Central memory CD4-positive, alpha-beta T cell (primary cell): Measurements from ENCODE around the gene OR10G7.
"Not testable (repeated sequence)": the region's sequence is repeated elsewhere in the genome, so short reads cannot be mapped to it uniquely, and the experiment has no call there.

Experiments used
- DNase-seq: peaks from one replicate; pipeline ENCODE4 v3.0.0; 2022

OR10G7 gene

GRCh38 chr11:124039557-124039956 is 1.6 kb downstream of the OR10G7 start:
- DNase-seq = no peak

- no peak for DNase-seq
Measured at GRCh38 chr11:124036666-124037065, 4.5 kb downstream of the OR10G7 start.

DNA sequence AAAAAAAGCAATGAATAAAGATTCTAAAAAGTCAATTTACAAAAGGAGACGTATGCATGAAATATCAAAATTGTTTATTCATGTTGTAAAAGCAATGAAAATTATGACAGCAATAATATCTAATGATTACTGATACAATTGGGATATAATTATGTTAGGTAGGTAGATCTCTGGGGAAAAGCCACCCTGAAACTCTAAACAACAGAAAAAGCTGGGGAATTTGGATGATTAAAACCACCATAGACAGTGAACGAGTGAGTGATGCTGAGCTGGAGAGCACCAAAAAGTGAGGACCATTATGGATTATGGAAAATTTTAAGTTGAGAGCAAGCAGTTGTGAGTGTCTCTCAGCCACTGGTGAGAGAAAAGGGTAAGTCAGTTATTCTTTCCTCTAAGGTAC is 14.6 kb downstream of the OR10G7 start, which contains the start of gene OR10G8:
OR10G8 (plus strand) TSS at position 301 of the 400 bp plus-strand sequence. CDS start 2,825 bp downstream, outside the sequence.
- no peak for DNase-seq

DNA sequence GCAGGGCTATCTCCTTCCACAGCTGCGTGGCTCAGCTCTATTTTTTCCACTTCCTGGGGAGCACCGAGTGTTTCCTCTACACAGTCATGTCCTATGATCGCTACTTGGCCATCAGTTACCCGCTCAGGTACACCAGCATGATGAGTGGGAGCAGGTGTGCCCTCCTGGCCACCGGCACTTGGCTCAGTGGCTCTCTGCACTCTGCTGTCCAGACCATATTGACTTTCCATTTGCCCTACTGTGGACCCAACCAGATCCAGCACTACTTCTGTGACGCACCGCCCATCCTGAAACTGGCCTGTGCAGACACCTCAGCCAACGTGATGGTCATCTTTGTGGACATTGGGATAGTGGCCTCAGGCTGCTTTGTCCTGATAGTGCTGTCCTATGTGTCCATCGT is 25.3 kb downstream of the OR10G7 start:
- not testable (repeated sequence) for DNase-seq

- DNase-seq = no peak
Measured at GRCh38 chr11:124012697-124013096, 28.4 kb downstream of the OR10G7 start, which contains the start of gene OR10G4. TSS of gene OR10G4 (plus strand) at chr11:124012997. CDS start at chr11:124015575, 2,578 bp downstream.

- DNase-seq = no peak
Measured at GRCh38 chr11:123995119-123995518, 46.0 kb downstream of the OR10G7 start, which contains the start of gene OR10G6. TSS of gene OR10G6 (minus strand) at chr11:123995161. CDS start at chr11:123995161, 0 bp downstream.
